Measurements from ENCODE around the gene WBP4.

DNA sequence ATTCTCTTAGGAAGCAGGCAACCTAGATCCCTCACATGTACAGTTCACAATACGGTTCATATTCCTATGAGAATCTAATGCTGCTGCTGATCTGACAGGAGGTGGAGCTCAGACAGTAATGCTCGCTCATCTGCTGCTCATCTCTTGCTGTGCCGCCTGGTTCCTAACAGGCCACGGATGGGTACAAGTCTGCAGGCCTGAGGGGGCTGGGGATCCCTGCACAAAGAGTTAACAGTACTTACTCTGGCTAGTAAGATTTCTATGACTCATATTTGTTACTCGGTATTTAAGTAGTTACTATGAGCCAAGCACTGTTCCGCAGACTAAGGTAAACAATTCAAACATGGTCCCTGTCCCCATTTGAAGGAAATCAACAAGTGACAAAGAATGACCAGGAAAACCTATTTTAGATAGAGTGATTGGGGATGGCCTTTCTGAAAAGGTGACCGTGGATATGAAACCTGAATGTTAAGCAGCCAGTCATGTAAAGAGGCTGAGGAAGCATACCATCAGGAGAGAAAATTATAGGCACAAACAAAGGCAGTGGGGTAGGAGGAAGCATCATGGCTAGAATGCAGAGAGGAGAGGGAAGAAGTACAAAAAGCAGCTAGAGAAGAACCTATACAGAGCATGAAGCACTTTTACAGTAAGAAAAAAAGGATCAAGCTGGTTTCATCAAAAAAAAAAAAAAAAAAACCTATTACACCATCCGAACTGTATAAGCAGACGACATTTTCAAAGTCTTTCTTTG, 20.6 kb upstream of the WBP4 start:
- TF ChIP-seq, protein P1, sequence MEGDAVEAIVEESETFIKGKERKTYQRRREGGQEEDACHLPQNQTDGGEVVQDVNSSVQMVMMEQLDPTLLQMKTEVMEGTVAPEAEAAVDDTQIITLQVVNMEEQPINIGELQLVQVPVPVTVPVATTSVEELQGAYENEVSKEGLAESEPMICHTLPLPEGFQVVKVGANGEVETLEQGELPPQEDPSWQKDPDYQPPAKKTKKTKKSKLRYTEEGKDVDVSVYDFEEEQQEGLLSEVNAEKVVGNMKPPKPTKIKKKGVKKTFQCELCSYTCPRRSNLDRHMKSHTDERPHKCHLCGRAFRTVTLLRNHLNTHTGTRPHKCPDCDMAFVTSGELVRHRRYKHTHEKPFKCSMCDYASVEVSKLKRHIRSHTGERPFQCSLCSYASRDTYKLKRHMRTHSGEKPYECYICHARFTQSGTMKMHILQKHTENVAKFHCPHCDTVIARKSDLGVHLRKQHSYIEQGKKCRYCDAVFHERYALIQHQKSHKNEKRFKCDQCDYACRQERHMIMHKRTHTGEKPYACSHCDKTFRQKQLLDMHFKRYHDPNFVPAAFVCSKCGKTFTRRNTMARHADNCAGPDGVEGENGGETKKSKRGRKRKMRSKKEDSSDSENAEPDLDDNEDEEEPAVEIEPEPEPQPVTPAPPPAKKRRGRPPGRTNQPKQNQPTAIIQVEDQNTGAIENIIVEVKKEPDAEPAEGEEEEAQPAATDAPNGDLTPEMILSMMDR (IDR thresholded peaks at IDR 0.05): no peak
- no peak for TF ChIP-seq POLR2A (IDR thresholded peaks at IDR 0.05)

Data from uterus (tissue), 2 donors.